HG02763 (cell line): ENCODE results near the gene MAPK13.
"Not testable (repeated sequence)": the region's sequence is repeated elsewhere in the genome, so short reads cannot be mapped to it uniquely, and the experiment has no call there.

Experiments
- ATAC-seq: cut with Tn5 transposase; IDR thresholded peaks from one replicate; pipeline ENCODE4 v1.9.1; 2021; ENCODE audit warnings: mild to moderate bottlenecking, moderate library complexity; ENCODE audit not compliant: unreplicated experiment

MAPK13 gene

DNA sequence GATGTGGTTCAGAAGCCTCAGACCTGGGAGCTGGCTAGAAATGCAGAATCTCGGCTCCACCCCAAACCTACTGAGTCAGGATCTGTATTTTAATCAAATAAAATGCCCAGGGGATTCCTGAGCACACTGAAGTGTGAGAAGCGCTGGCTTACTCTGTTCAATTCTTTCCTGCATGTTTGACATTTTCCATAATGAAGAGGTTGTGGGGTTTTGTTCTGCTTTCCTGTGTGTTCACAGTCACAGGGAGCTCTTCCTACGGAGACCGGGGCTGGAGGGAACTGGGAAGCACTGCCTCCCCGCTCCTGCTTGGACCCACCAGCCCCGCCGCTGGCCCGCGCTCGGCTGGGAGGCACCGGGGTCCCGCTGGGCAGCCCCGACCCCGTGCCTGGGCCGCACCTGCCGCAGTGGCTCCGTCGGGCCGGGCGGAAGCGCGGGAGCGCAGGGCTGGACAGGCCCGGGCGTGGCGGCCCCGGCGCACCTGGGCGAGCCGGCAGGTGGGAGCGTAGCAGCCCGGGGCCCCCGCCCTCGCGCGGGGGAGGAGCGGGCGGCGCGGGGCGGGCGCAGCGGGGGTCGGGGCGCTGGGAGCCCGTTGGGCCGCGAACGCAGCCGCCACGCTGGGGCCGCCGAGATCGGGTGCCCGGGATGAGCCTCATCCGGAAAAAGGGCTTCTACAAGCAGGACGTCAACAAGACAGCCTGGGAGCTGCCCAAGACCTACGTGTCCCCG is at the start of gene MAPK13:
MAPK13 (plus strand) TSS at position 573 of the 726 bp plus-strand sequence; CDS start at position 643, 70 bp downstream.
- ATAC-seq: no peak

DNA sequence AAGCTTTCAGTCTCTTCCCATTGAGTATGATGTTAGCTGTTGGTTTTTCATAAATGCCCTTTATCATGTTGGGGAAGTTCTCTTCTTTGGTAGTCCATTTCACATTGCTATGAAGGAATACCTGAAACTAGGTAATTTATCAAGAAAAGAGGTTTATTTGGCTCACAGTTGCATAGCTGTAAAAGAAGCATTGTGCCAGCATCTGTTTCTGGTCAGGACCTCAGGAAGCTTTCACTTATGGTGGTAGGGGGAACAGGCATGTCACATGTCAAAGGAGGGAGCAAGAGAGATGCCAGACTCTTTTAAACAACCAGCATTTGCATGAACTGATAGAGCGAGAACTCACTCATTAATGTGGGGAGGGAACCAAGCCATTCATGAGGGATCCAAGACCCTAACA is 48.0 kb upstream of the MAPK13 start:
- no peak for ATAC-seq

DNA sequence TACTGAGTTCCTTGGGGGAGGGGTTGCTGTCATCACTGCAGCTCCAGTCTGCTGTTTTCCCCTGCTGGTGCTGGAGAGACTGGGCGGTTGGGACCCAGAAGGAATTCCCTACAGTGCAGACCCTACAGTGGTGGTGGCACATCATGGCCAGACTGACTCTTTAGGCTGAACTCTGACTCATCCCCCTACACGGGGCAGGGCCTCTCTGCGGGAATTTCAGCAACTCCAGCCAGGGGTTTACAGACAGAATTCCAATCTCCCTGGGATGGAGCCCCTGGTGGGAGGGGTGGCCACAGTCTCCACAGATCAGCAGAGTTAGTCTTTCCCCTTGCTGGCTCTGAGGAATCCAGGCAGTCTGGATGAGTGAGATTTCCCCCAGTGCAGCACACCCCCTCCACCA is 46.9 kb upstream of the MAPK13 start:
- no peak for ATAC-seq

DNA sequence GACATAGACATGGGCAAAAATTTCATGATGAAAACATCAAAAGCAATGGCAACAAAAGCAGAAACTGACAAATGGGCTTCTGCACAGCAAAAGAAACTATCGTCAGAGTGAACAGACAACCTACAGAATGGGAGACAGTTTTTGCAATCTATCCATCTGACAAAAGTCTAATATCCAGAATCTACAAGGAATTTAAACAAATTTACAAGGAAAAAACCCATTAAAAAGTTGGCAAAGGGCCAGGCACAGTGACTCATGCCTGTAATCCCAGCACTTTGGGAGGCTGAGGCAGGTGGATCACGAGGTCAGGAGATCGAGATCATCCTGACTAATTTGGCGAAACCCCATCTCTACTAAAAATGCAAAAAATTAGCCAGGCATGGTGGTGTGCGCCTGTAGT is 42.1 kb upstream of the MAPK13 start:
- ATAC-seq: not testable (repeated sequence)

DNA sequence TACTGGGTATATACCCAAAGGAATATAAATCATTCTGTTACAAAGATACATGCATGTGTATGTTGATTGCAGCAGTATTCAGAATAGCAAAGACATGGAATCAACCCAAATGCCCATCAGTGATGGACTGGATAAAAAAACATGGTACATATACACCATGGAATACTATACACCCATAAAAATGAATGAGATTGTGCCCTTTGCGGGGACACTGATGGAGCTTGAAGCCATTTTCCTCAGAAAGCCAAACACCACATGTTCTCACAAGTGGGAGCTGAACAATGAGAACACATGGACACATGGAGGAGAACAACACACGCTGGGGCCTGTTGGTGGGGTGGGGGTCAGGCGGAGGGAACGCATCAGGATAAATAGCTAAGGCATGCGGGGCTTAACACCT is 41.3 kb upstream of the MAPK13 start:
- ATAC-seq: no peak

DNA sequence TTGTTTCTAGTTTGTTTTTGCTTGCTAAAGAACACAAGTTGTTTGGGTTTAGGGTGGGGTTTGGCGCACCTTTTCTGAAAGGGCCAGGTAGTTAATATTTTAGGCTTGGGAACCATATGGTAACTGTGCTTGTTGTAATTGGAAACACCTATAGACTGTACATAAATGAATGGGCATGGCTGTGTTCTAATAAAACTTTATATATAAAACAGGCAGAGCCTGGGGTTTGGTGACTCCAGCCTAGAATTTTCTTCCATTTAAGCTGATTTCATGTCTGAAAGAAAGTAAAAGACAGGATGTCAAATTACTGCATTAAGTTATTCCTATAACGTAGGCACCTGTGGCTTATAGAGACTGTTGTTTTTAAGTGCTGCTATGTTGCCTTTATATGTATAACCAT is 36.1 kb upstream of the MAPK13 start:
- ATAC-seq: no peak

DNA sequence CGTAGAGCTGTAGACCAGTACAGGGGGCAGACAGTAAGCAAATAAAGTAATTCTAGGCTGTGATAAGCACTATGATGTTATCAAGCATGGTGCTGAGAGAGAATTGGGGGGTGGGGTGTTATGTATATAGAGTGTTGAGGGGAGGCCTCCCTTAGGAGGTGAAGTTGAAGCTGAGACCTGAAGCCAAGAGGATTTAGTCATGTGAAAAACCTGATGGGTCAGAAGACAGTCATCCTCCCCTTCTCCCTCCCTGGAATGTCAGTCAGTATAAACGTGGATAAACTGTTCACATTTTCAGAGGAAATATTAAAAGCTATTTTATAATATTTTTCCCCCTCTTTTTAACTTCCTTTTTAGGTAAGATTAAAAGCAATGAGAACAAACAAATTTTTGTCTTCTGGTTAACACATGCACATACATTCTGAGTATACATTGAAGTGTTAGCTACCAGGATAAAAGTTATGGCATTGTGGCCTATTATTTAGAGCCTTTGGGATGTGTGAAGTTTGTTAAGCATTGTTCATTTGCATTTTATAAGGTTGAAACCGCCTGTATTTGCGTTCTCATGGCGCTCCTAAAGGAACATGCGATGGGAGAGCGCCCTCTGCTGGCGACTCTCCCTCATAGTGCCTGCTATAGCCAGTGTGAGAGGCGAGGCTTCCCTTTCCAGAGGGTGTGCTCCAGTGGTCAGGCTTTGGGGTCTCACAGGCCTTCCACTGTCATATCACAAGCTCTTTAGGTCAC is 35.4 kb upstream of the MAPK13 start:
- ATAC-seq: peak; percentile 62

DNA sequence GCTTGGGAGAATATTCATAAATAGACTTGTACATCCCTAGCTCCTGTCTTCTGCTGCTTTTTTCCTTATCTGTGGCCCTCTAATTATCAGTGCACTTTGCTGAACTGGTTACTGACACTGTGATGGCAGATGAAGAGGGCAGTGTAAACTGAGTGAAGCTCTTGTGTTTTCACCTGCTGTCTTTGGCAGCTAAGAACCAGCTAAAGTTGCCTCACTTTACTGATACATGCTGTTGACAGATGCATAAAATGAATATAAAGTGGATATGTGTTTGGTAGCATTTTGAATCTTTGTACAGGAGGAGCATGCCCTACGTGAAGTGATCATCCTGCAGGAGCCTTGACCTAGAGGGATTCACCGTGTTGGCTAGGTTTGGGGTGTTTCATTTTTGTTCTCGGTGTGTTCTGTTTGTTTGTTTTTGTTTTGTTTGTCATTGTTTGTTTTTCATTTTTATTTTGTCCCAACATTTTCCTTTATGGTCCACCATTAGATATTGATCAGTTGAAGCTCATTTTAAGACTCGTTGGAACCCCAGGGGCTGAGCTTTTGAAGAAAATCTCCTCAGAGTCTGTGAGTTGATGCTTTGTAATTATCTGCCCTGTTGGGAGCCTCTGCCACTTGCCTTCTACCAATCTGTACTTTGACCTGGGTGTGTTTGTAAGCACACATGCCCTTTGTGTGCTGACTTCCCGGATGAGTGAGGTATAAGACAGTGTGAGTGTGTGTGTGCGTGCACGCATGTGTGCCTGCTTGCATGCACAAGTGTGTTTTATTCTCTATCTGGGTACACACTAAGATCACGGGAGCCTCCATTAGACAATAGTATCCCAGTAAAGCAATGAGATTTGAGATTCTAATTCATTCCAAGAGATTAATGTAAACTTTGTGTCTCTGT is 34.6 kb upstream of the MAPK13 start:
- ATAC-seq: no peak

DNA sequence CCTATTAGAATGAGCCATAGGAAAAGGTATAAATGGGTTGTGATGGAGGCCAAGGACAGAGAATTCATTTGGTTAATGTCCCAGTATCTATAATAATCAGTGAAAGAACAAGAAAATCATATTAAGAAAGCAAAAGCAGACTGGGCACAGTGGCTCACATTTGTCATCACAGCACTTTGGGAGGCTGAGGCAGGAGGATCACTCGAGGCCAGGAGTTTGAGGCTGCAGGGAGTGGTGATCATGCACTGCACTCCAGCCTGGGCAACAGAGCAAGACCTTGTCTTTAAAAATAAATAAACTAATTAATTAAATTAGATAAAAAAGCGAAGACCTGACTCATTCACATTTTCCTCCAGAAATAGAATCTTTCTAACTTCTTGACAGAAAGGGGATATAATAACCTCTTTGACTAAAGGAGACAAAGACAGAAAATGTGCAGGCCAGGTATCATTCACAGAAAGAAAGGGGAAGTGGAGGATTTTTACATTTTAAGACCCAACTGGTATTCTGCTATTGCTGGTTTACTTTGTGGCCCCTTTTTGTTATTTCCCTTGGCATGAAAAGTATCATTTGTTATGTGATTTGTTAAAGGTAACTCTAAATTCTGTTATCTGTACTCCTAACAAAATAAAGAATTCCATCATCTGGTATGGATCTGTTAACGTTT is 31.9 kb upstream of the MAPK13 start:
- no peak for ATAC-seq

DNA sequence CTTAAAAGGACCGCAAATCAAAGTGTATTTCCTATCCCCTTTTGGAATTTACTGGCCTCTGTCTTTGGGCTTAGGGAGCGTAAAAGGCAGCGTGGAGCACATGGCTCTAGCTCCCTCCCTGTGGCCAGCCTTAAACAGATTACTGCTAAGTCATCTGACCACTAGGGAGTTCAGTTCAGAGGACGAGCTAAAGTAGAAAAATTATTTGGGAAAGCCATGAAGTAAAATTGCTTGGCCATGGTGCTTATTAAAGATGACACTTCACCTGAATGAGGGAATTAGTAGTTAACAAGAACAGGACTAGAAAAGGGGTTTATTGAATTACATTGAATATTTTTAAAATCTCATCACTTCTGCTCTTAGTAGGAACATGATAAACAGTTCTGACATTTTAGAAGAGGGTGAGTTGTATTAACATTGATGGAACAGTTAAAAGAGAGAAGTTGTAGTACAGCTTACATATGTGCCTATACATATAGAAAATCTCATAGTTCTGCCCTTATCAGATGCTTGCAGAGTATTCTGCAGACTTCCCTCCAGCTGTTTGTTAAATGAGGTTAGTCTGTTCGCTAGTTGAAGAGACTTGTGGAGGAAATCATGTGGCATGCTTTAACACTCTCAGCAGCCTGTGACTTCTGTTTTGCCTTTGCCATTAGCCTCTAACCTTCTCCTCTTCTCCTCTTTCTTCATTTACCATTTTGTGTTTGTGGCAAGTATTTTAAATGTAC is 31.2 kb upstream of the MAPK13 start:
- no peak for ATAC-seq

DNA sequence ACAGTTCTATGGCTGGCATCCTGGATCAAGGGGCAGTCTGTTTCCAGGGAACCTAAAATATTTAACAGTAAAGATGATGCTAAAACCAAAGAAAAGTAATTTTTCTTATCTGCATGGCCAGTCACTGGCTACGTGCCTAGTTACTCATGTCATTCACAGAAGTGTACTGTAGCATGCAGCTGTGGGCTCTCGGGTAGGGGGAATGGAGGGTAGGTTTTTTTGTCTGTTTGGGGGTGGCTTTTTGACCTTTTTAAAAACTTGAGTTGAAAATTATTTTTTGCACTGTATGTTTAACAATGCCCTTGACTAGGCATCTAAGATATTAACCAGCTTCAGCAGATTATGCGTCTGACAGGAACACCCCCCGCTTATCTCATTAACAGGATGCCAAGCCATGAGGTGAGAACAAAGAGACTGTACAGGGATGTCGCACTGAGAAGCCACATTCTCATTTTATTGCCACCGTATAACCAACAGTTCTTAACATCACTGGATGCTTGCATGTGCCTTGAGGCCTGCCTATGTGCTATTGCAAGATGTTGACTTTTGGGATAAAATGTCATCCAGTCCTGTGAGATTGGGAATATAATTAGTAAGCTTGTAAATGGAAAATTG is 30.3 kb upstream of the MAPK13 start:
- no peak for ATAC-seq

DNA sequence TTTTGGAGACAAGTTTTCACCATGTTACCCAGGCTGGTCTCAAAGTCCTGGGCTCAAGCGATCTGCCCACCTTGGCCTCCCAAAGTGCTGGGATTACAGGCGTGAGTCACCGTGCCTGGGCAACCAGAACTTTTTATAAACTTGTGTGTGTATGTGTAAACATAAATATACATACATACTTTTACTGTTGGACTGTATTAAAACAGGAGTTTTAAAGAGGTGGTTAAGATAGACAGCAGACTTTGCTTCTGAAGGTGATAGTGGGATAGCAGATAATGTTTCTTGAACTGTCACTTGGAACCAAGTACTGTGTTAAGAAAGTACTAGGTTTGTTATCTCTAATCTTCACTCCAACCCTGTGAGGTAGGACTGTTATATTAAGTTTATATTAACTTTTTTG is 28.6 kb upstream of the MAPK13 start:
- no peak for ATAC-seq

DNA sequence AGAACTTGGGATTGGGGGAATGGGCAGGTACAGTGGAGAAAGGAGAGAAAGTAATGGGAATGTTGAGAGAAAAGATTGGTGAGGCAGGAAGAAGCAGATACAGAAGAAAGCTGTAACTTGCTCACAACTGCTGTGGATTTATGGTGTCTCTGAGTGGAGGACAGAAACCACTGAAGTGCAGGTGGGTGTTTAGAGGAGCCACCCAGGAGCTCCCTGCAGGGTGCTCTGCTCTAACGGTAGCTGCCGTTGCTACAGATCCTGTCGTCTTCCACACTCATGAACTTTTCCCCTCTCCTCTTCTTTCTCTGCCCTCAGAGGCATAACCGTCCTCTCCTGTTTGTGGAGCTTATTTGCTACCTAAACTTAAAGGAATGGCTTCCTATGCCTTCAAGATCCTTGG is 27.5 kb upstream of the MAPK13 start:
- no peak for ATAC-seq

DNA sequence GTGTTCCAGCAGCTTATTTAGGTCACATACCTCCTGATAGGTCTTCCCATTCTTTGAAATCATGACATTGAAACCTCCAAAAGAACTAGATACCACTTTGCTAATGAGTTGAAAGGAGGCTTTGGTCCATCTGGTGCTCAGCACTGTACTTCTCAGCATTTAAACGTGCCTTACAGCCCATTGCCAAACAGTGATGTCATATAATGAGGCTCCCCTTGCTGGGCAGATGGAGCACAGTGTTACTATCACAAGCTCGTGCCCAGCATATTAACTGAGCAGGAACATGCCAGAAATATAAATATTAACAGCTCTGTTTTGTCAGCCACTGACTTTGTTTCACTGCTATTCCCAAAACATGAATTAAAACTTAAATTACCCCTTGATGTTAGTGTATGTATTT is 25.5 kb upstream of the MAPK13 start:
- ATAC-seq: no peak

DNA sequence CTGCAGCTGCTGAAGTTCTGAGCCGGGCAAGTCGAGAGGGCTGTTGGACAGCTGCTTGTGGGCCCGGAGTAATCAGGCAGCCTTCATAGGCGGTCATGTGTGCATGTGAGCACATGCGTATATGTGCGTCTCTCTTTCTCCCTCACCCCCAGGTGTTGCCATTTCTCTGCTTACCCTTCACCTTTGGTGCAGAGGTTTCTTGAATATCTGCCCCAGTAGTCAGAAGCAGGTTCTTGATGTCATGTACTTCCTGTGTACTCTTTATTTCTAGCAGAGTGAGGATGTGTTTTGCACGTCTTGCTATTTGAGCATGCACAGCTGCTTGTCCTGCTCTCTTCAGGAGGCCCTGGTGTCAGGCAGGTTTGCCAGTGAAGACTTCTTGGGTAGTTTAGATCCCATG is 21.2 kb upstream of the MAPK13 start:
- ATAC-seq: no peak

DNA sequence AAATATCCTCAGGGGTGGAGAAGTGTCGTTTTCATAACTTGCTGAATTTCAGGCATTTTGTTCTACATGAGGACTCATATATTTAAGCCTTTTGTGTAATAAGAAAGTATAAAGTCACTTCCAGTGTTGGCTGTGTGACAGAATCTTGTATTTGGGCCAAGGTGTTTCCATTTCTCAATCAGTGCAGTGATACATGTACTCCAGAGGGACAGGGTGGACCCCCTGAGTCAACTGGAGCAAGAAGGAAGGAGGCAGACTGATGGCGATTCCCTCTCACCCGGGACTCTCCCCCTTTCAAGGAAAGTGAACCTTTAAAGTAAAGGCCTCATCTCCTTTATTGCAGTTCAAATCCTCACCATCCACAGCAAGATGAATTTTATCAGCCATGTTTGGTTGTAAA is 20.3 kb upstream of the MAPK13 start:
- ATAC-seq: no peak

DNA sequence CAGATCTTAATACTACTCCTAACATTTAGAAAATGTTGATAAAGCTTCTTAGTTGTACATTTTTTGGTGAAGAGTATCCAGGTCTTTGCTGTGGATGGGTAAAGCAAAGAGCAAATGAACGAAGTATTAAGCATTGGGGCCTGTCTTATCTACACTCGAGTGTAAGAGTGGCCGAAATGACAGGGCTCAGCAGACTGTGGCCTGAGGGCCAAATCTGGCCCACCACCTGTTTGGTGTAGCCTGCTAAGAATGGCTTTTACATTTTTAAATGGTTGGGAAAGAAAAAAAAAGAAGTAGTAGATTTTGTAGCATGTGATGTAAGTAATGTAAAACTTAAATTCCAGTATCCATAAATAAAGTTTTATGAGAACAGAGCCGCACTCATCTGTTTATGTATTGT is 19.4 kb upstream of the MAPK13 start:
- no peak for ATAC-seq

DNA sequence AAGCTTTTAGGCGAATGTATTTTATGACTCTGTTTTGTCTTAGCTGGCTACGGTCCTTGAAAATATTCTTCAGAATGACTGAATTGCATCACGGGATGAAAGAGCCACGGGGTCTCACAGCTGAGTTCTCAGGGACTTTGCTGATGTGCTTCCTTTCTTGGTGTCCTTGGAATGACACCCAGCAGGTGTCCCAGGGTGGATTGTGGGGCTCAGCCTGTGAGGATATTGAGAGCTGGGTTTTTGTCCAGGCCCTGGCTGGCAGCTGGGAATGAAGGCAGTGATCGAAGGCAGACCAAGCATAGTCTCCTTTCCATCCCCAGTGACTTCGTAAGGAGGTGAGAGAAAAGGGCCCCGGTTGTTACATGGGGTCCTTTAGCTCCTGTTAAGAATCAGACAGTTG is 18.8 kb upstream of the MAPK13 start:
- ATAC-seq: no peak

DNA sequence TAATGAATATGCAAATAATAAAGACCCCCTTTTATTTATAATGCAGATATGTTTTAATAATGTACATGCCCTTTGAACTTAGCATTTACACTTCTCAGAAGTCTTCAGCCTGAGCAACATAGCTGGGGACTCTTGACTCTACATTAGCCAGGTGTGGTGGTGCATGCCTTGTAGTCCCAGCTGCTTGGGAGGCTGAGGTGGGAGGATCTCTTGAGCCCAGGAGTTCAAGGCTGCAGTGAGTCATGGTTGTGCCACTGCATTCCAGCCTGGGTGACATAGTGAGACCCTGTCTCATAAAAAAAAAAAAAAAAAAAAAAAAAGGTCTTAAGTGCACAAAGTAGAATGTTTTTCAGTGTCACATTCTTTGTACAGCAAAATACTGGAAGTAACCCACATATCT is 17.3 kb upstream of the MAPK13 start:
- ATAC-seq: no peak

DNA sequence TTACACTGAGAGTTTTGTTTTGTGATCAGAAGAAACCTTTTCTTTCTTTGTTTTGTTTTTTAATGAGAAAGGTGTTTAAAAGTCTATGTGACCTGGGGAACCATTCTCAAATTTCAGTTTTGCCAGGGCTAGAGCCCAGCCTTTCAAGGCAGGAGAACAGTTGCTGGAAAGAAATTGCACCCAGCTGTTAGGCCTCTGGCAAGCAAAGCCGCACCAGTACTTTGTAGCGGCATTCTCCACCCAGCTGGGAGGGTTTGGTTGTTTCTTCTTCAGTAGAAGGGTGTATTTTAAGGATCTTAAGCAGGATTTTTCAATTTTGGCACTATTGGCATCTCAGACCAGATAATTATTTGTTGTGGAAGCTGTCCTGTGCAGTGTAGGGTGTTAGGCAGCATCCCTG is 16.6 kb upstream of the MAPK13 start:
- no peak for ATAC-seq
